CD4-positive, alpha-beta T cell treated with Interleukin-6 at 100 ng/mL for 8 hours (primary cell): ENCODE results near the gene USH2A.
"Not testable (repeated sequence)": the region's sequence is repeated elsewhere in the genome, so short reads cannot be mapped to it uniquely, and the experiment has no call there.

Experiments
- DNase-seq: peaks from one replicate; pipeline ENCODE4 v3.0.0-alpha.2; 2020; ENCODE audit warnings: mixed read lengths, low spot score

USH2A gene

GRCh38 chr1:216200941-216201340 is 222.3 kb downstream of the USH2A start:
- no peak for DNase-seq

- DNase-seq = no peak
These were observed 228.5 kb downstream of the USH2A start for GRCh38 chr1:216194721-216195120.

GRCh38 chr1:216193839-216194443 is 229.3 kb downstream of the USH2A start:
- DNase-seq = no peak

- DNase-seq = no peak
These were observed 232.8 kb downstream of the USH2A start for GRCh38 chr1:216190438-216190837.

- no peak for DNase-seq
These were observed 236.4 kb downstream of the USH2A start for GRCh38 chr1:216186816-216187215.

- DNase-seq = no peak
These were observed 237.1 kb downstream of the USH2A start for GRCh38 chr1:216186141-216186540.

- no peak for DNase-seq
These were observed 239.0 kb downstream of the USH2A start for GRCh38 chr1:216184126-216184680.

- no peak for DNase-seq
These were observed 239.8 kb downstream of the USH2A start for GRCh38 chr1:216183454-216183853.

- DNase-seq = no peak
These were observed 240.2 kb downstream of the USH2A start for GRCh38 chr1:216183007-216183406.

GRCh38 chr1:216181590-216181989 is 241.7 kb downstream of the USH2A start:
- no peak for DNase-seq

- no peak for DNase-seq
These were observed 245.0 kb downstream of the USH2A start for GRCh38 chr1:216178281-216178680.

GRCh38 chr1:216176970-216177369 is 246.3 kb downstream of the USH2A start:
- no peak for DNase-seq

GRCh38 chr1:216175714-216176113 is 247.5 kb downstream of the USH2A start:
- DNase-seq = no peak

- DNase-seq = no peak
These were observed 249.8 kb downstream of the USH2A start for GRCh38 chr1:216173376-216173995.

GRCh38 chr1:216169351-216169750 is 253.9 kb downstream of the USH2A start:
- no peak for DNase-seq

- no peak for DNase-seq
These were observed 254.7 kb downstream of the USH2A start for GRCh38 chr1:216168546-216168945.

- DNase-seq = no peak
These were observed 269.2 kb downstream of the USH2A start for GRCh38 chr1:216154063-216154462.

GRCh38 chr1:216153130-216153529 is 270.1 kb downstream of the USH2A start:
- DNase-seq = no peak

GRCh38 chr1:216145451-216146018 is 277.7 kb downstream of the USH2A start:
- not testable (repeated sequence) for DNase-seq

GRCh38 chr1:216144661-216145450 is 278.4 kb downstream of the USH2A start:
- no peak for DNase-seq

- no peak for DNase-seq
These were observed 280.3 kb downstream of the USH2A start for GRCh38 chr1:216142921-216143320.

- no peak for DNase-seq
These were observed 282.3 kb downstream of the USH2A start for GRCh38 chr1:216140730-216141524.
